Heart left ventricle (tissue), 16 donors: ENCODE measurements around the gene TLCD3A. TPM values are rescaled to one million over a fixed set of nuclear protein-coding genes. Genes with fewer than 3 reads are reported as not detected.
A peak's percentile ranks its signal among the peaks of the same experiment; 100 is the strongest.
"Not testable (repeated sequence)": the region's sequence is repeated elsewhere in the genome, so short reads cannot be mapped to it uniquely, and the experiment has no call there.

Experiments used
- ATAC-seq, 4 donors: fragments of 200-7000 bp; cut with Tn5 transposase; one replicate each; pipeline ENCODE4 v1.9.1; 2020 to 2022; ENCODE audit warnings: moderate library complexity in 4 of 4, mild to moderate bottlenecking in 3 of 4, moderate number of reproducible peaks in 1 of 4
- DNase-seq, 5 donors: peaks; one replicate each; pipeline ENCODE4 v3.0.0-alpha.2; 2020
- H3K27ac ChIP-seq, 12 donors: fragments of 200-600 bp; sonication (generic) in 4 of 12; one replicate each; pipeline versions ENCODE4 v1.5.0 to v1.8.0; 2016 to 2022; ENCODE audit warnings: mild to moderate bottlenecking in 2 of 12
- H3K27me3 ChIP-seq, 9 donors: fragments of 200-600 bp; sonication (generic) in 2 of 9; one replicate each; pipeline versions ENCODE4 v1.5.1 to v1.8.0; 2016 to 2022; ENCODE audit warnings: mild to moderate bottlenecking in 3 of 9
- H3K36me3 ChIP-seq, 9 donors: fragments of 200-600 bp; sonication (generic) in 2 of 9; one replicate each; pipeline versions ENCODE4 v1.5.0 to v1.8.0; 2018 to 2022; ENCODE audit warnings: mild to moderate bottlenecking in 2 of 9
- H3K4me1 ChIP-seq, 12 donors: fragments of 200-600 bp; sonication (generic) in 4 of 12; one replicate each; pipeline versions ENCODE4 v1.5.0 to v1.8.0; 2016 to 2022; ENCODE audit warnings: mild to moderate bottlenecking in 3 of 12
- H3K4me3 ChIP-seq, 12 donors: fragments of 200-600 bp; sonication (generic) in 4 of 12; one replicate each; pipeline versions ENCODE4 v1.5.0 to v1.8.0; 2017 to 2022; ENCODE audit warnings: mild to moderate bottlenecking in 9 of 12, moderate library complexity in 4 of 12
- H3K9me3 ChIP-seq, 12 donors: fragments of 200-600 bp; sonication (generic) in 4 of 12; one replicate each; pipeline versions ENCODE4 v1.5.0 to v1.8.0; 2016 to 2022; ENCODE audit warnings: mild to moderate bottlenecking in 1 of 12
- POLR2A ChIP-seq, 2 donors: fragments of 450-650 bp; IDR thresholded peaks; one replicate each; pipeline ENCODE4 v1.6.1; 2017; ENCODE audit warnings: antibody characterized with exemption in 2 of 2, mild to moderate bottlenecking in 2 of 2, moderate library complexity in 2 of 2
- WGBS, 4 donors: extraction: QIAGEN DNeasy Blood & Tissue Kit in 2 of 4; methylation state at CpG; one replicate each; pipeline versions ENCODE4 v1.1.5 to v1.1.7; 2013 to 2018; 5-methylcytosine and 5-hydroxymethylcytosine counted together
- intact Hi-C, 10 donors: fragments of 100-400 bp; cut with DNase I; formaldehyde crosslinking; loops; one replicate each; pipeline versions ENCODE4 v1.11.1 to v1.14.2; 2022
- polyA plus RNA-seq, 2 donors: library from polyadenylated mRNA; stranded (reverse); fragments of 200-250 nt; gene quantifications; one replicate each; pipeline ENCODE4 v1.2.3, GENCODE V29; 2013
- total RNA-seq, 9 donors: library from RNA; depleted of rRNA in 2 of 9; stranded (reverse); fragments of >200 nt in 2 of 9; fragmentation: NEBNext Ultra II Directional in 3 of 9; extraction: Animal tissue kit (Norgen Biotek cat#: 25700) in 3 of 9; gene quantifications; one replicate each; pipeline versions ENCODE4 v1.1.0 to v1.2.4, GENCODE V29; 2016 to 2023
- TF ChIP-seq, protein P1 (sequence below), 12 donors: fragments of 200-600 bp; sonication (generic) in 4 of 12; IDR thresholded peaks; one replicate each; pipeline versions ENCODE4 v1.5.0 to v1.8.0; 2018 to 2022; ENCODE audit warnings: antibody characterized with exemption in 12 of 12, mild to moderate bottlenecking in 5 of 12
- donor health status: ischemic (EF 13 %, LVEDD 7.1; RV severe dilation, severe dysfunction).
- donor health status: healthy with polysubstance abuse.
- donor health status: DM: no; HTN: yes; CAD: no.
- donor health status: DM: no; HTN: no; CAD: no.
- donor health status: ischemic (EF 25% LVEDD 6.9; RV normal size, moderate dysfunction).
- donor health status: ischemic (EF 25% LVEDD 5.7; RV mildly dilated, moderate dysfunction).
- donor health status: healthy.
- donor health status: DM: yes; HTN: yes; CAD: no.
- donor health status: ischemic (EF 35%, LVEDD 5.7; RV mildly dilated, moderate dysfunction).
- donor health status: nonischemic (EF 11% LVEDD 7.7; RV severe dilation, severe dysfunction).
- donor health status: DM: yes; HTN: yes; CAD: no.
- donor health status: PGD.
- donor health status: ischemic (EF 29% LVEDD 5.4; RV normal size, mild dysfunction).
- donor health status: nonischemic (EF 23%, LVEDD 6.1; RV moderate dilation, normal function).

The TLCD3A gene
- total and polyA plus RNA-seq, 11 donors = 0.76 to 4.7 (median 2.9) TPM

DNA sequence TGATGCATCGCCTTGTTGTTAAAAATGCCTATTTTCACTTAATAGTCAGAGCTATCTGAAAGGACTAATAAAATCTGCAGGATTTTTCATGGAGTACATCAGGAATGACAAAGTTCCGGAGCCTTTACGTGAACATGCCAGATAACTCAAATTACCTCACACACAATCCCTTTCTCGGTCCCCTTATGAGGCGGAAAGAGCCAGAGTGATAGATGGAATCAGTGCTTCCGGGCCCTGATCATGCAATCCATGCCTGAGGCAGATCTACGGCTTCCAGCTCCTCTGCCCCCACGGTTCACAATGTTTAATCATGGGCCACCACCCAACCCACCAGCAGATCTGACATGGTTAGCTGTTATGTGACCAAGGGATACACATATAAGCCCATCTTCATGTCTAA is 34.7 kb upstream of the TLCD3A start:
- intact Hi-C loops = loop anchor here in 3 of 10 donors (5.0 to 10.0 kb wide), 2 partner anchors 143 to 555 kb away; a partner anchor contains a TSS
- TF ChIP-seq POLR2A (IDR thresholded peaks at IDR 0.05) = no peak
- TF ChIP-seq, protein P1, sequence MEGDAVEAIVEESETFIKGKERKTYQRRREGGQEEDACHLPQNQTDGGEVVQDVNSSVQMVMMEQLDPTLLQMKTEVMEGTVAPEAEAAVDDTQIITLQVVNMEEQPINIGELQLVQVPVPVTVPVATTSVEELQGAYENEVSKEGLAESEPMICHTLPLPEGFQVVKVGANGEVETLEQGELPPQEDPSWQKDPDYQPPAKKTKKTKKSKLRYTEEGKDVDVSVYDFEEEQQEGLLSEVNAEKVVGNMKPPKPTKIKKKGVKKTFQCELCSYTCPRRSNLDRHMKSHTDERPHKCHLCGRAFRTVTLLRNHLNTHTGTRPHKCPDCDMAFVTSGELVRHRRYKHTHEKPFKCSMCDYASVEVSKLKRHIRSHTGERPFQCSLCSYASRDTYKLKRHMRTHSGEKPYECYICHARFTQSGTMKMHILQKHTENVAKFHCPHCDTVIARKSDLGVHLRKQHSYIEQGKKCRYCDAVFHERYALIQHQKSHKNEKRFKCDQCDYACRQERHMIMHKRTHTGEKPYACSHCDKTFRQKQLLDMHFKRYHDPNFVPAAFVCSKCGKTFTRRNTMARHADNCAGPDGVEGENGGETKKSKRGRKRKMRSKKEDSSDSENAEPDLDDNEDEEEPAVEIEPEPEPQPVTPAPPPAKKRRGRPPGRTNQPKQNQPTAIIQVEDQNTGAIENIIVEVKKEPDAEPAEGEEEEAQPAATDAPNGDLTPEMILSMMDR (IDR thresholded peaks at IDR 0.05) = no peak
- ATAC-seq (no peak), DNase-seq (no peak)
- Histone ChIP-seq H3K27ac (no peak overlapping the region), H3K9me3 (no peaks in the 10 kb centered on the region), H3K4me1 (peaks cover 0 to 25% (median 0%) of the 10 kb centered on the region in 12 donors), H3K36me3 (peaks cover 0 to 78% (median 64%) of the 10 kb centered on the region in 9 donors), H3K4me3 (no peak overlapping the region), H3K27me3 (no peaks in the 10 kb centered on the region)
- 92 to 99% (median 98%) methylated on average over 8 of the region's 8 CpGs for WGBS, 4 donors

DNA sequence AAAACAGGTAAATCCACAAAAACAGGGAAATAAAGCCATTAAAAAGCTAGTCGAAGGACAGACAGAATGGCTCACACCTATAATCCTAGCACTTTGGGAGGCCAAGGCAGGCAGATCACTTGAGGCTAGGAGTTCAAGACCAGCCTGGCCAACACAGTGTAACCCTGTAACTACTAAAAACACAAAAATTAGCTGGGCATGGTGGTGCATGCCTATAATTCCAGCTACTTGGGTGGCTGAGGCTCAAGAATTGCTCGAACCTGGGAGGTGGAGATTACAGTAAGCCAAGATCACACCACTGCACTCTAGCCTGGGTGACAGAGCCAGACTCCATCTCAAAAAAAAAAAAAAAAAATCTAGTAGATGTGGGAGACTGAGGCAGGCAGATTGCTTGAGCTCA is 34.3 kb upstream of the TLCD3A start:
- Histone ChIP-seq H3K4me1 (peaks cover 0 to 25% (median 0%) of the 10 kb centered on the region in 12 donors), H3K36me3 (peaks cover 0 to 78% (median 60%) of the 10 kb centered on the region in 9 donors)
- H3K9me3 ChIP-seq, ATAC-seq, DNase-seq, H3K4me3 ChIP-seq, H3K27ac ChIP-seq, H3K27me3 ChIP-seq: not testable (repeated sequence)
- WGBS, 4 donors = 94 to 97% (median 96%) methylated on average over 2 of the region's 2 CpGs
- intact Hi-C loops = loop anchor here in 3 of 10 donors (5.0 to 10.0 kb wide), 2 partner anchors 143 to 556 kb away; a partner anchor contains a TSS

DNA sequence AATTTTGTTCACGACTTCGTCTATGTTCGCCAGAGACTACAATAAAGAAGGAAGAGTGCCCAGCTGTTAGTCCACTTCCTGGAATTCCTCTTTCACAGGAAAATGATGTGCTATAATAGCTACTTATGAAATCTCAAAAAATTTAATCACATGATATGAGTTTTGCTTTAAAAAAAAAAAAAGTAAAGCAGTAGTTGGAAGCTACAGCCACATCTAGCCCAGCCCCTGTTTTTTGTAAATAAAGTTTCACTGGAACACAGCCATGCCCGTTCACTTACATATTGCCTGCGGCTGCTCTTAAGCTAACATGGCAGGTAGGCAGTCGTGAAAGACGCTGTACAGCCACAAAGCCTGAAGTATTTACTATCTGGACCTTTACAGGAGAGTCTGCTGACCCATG is 33.1 kb upstream of the TLCD3A start:
- Histone ChIP-seq H3K27me3 (no peaks in the 10 kb centered on the region), H3K36me3 (peaks cover 0 to 67% (median 47%) of the 10 kb centered on the region in 9 donors), H3K27ac (peak overlapping the region in 3 of 12 donors; percentile 4 to 51 (median 12)), H3K9me3 (no peaks in the 10 kb centered on the region), H3K4me1 (peaks cover 0 to 25% (median 0%) of the 10 kb centered on the region in 12 donors), H3K4me3 (no peak overlapping the region)
- ATAC-seq (no peak), DNase-seq (no peak)
- WGBS, 4 donors = 67 to 84% (median 73%) methylated on average over 7 of the region's 7 CpGs
- TF ChIP-seq POLR2A (IDR thresholded peaks at IDR 0.05) = no peak
- intact Hi-C loops = loop anchor here in 3 of 10 donors (5.0 to 10.0 kb wide), 2 partner anchors 145 to 557 kb away; a partner anchor contains a TSS

DNA sequence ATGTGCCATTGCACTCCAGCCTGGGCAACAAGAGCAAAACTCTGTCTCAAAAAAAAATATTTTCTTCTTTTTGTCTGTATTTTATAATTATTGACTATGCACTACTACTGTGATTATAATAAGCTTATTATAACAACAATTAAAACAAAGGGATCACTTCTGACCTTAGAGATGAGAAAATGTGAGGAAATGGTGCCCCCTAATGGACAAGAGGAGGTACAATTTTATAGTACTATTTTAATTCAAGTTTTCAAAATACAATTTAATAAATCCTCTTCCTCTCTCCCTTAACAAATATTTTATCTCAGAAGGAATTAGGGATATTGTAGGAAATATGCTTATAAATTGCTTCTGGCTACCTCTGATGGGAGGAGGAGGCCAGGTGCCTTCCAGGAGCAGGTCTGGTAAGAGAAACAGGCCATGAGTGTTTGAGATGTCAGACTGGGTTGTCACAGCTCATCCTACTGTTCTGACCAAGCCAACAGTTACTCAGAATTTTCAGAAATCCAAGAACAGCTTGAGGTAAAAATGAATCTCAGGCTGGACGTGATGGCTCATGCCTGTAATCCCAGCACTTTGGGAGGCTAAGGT is 31.8 kb upstream of the TLCD3A start:
- Histone ChIP-seq H3K36me3 (peaks cover 0 to 61% (median 35%) of the 10 kb centered on the region in 9 donors), H3K27me3 (no peaks in the 10 kb centered on the region), H3K27ac (no peak overlapping the region), H3K4me1 (peaks cover 0 to 25% (median 3%) of the 10 kb centered on the region in 12 donors), H3K9me3 (no peaks in the 10 kb centered on the region), H3K4me3 (no peak overlapping the region)
- peak in 2 of 4 donors; percentile 38 to 57 for ATAC-seq
- no peak for DNase-seq
- WGBS, 4 donors = 78 to 89% (median 84%) methylated on average over 1 of the region's 1 CpG
- TF ChIP-seq POLR2A (IDR thresholded peaks at IDR 0.05) = no peak
- TF ChIP-seq, protein P1 (IDR thresholded peaks at IDR 0.05) = peak; percentile 61 to 86 (median 78)
- intact Hi-C loops = loop anchor here in 9 of 10 donors (1.0 to 5.0 kb wide), 7 partner anchors 288 to 558 kb away; a partner anchor contains a TSS

DNA sequence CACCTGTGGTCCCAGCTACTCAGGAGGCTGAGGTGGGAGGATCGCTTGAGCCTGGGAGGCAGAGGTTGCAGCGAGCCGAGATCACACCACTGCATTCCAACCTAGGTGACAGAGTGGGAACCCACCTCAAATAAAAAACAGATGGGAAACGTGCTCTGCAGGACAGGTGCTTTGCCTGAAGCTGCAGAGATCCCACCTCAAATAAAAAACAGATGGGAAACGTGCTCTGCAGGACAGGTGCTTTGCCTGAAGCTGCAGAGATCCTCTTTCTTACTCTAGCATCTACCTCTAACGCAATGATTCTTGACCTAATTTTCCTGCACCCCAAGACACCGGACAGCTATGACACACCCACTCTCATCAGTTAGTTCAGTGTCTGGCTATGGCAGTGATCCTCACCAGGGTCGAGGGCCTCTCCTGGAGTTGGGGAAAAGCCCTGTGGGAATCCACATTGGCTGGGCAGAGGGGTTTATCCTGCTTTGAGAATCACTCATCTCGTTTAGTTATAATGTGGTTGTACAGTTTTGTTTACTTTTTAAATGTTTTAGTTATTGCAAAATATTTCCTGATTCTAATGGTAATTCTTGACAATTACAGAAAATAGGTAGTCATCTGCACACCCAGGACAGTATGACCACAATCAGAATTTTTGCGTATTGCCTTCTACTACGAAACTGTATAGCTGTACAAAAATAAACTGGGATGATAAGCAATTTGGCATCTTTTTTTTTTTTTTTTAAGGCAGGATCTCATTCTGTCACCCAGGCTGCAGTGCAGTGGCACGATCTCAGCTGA is 29.1 kb upstream of the TLCD3A start:
- DNase-seq (no peak), ATAC-seq (no peak)
- Histone ChIP-seq H3K9me3 (no peaks in the 10 kb centered on the region), H3K4me3 (no peak overlapping the region), H3K27me3 (no peaks in the 10 kb centered on the region), H3K27ac (no peak overlapping the region), H3K4me1 (peaks cover 0 to 33% (median 8%) of the 10 kb centered on the region in 12 donors), H3K36me3 (peaks cover 0 to 51% (median 21%) of the 10 kb centered on the region in 9 donors)
- 83 to 88% (median 87%) methylated on average over 12 of the region's 12 CpGs for WGBS, 4 donors
- TF ChIP-seq POLR2A (IDR thresholded peaks at IDR 0.05) = no peak
- TF ChIP-seq, protein P1 (IDR thresholded peaks at IDR 0.05) = no peak
- intact Hi-C loops = loop anchor here in 6 of 10 donors (2.0 to 5.0 kb wide), 4 partner anchors 291 to 561 kb away; a partner anchor contains a TSS
